ENCODE data around the gene ZNF462. TPM values are rescaled to one million over a fixed set of nuclear protein-coding genes. Genes with fewer than 3 reads are reported as not detected.

The ZNF462 gene
- total RNA-seq, 3 donors from 2014 or later (not counting 1 experiment from before 2014, with no cell fraction given): 0.33 to 0.93 (median 0.35) TPM

DNA sequence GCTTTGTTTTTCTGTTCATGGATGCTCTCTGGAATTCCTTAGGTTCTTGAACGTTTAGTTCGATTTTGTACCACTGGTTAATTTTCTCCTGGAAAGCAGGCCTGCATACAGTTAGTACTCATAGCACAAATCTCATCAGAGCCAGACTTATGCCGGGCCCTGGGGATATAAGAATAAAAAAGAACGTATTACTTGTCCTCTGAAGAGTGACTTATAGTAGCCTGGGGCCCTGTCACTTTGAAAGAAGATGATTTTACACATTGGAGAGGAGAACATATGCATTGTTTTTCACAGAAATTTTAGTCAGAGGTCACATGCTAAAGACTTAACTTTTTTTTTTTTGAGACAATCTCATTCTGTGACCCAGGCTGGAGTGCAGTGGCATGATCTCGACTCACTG, 50.3 kb downstream of the ZNF462 start:
- no peak overlapping the region for H3K4me3 Mint-ChIP-seq
- ATAC-seq: no peak
- H3K9me3 Mint-ChIP-seq: peaks cover 0 to 6% of the 10 kb centered on the region in 2 donors
- peaks cover 0 to 5% of the 10 kb centered on the region in 2 donors for H3K27me3 Mint-ChIP-seq (ENCODE audit: low read depth in 2 of 2)
- DNase-seq: no peak
- H3K4me3 ChIP-seq (ENCODE audit: low read length): no peak overlapping the region
- no peaks in the 10 kb centered on the region for H3K36me3 ChIP-seq (ENCODE audit: control insufficient read depth, insufficient read depth, low read length)
- no peak overlapping the region for H3K27ac ChIP-seq (ENCODE audit: low read length)
- H3K36me3 Mint-ChIP-seq: no peaks in the 10 kb centered on the region
- intact Hi-C loops (cut with micrococcal nuclease): no loop called here
- no peaks in the 10 kb centered on the region for H3K27me3 ChIP-seq (ENCODE audit: control insufficient read depth, insufficient read depth, low read length)
- TF ChIP-seq, protein P1, sequence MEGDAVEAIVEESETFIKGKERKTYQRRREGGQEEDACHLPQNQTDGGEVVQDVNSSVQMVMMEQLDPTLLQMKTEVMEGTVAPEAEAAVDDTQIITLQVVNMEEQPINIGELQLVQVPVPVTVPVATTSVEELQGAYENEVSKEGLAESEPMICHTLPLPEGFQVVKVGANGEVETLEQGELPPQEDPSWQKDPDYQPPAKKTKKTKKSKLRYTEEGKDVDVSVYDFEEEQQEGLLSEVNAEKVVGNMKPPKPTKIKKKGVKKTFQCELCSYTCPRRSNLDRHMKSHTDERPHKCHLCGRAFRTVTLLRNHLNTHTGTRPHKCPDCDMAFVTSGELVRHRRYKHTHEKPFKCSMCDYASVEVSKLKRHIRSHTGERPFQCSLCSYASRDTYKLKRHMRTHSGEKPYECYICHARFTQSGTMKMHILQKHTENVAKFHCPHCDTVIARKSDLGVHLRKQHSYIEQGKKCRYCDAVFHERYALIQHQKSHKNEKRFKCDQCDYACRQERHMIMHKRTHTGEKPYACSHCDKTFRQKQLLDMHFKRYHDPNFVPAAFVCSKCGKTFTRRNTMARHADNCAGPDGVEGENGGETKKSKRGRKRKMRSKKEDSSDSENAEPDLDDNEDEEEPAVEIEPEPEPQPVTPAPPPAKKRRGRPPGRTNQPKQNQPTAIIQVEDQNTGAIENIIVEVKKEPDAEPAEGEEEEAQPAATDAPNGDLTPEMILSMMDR (IDR thresholded peaks at IDR 0.05): no peak
- no peaks in the 10 kb centered on the region for H3K4me1 Mint-ChIP-seq
- H3K4me1 ChIP-seq (ENCODE audit: control insufficient read depth, insufficient read depth, low read length): no peaks in the 10 kb centered on the region
- H3K9me3 ChIP-seq (ENCODE audit: control insufficient read depth, insufficient read depth, low read length): no peaks in the 10 kb centered on the region
- H3K27ac Mint-ChIP-seq: no peak overlapping the region
- 86% methylated on average over 4 of the region's 5 CpGs for WGBS (ENCODE audit: insufficient coverage)

DNA sequence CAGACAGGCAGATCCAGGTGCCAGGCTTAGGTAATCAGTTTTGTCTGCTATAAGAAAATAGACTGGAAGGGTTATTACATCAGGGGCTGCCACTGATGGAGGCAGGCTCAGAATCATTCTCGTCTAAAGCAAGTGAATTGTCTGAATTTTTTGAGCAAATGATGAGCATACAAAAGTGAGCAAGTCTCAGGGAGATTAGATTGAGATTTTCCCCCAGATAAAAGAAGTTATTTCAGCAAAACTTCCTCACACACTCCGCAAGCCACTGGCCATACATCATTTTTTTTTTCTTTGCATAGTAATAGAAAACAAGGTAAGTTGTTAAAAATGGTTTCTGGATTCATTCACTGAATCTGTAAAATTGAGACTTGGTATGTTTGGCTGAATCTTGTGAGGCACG, 52.9 kb downstream of the ZNF462 start:
- no peaks in the 10 kb centered on the region for H3K36me3 ChIP-seq (ENCODE audit: control insufficient read depth, insufficient read depth, low read length)
- Mint-ChIP-seq H3K9me3 (peaks cover 0 to 2% of the 10 kb centered on the region in 2 donors), H3K4me1 (peaks cover under 1 to 7% of the 10 kb centered on the region in 2 donors), H3K36me3 (no peaks in the 10 kb centered on the region), H3K27ac (no peak overlapping the region), H3K4me3 (no peak overlapping the region), H3K27me3 (ENCODE audit: low read depth in 2 of 2) (peaks cover 0 to 5% of the 10 kb centered on the region in 2 donors)
- TF ChIP-seq, protein P1 (IDR thresholded peaks at IDR 0.05): no peak
- no peak overlapping the region for H3K4me3 ChIP-seq (ENCODE audit: low read length)
- ATAC-seq: no peak
- H3K27ac ChIP-seq (ENCODE audit: low read length): no peak overlapping the region
- WGBS (ENCODE audit: insufficient coverage): 94% methylated on average over 2 of the region's 3 CpGs
- peaks cover 7% of the 10 kb centered on the region for H3K4me1 ChIP-seq (ENCODE audit: control insufficient read depth, insufficient read depth, low read length)
- H3K9me3 ChIP-seq (ENCODE audit: control insufficient read depth, insufficient read depth, low read length): no peaks in the 10 kb centered on the region
- H3K27me3 ChIP-seq (ENCODE audit: control insufficient read depth, insufficient read depth, low read length): no peaks in the 10 kb centered on the region
- intact Hi-C loops (cut with micrococcal nuclease): no loop called here
- no peak for DNase-seq

DNA sequence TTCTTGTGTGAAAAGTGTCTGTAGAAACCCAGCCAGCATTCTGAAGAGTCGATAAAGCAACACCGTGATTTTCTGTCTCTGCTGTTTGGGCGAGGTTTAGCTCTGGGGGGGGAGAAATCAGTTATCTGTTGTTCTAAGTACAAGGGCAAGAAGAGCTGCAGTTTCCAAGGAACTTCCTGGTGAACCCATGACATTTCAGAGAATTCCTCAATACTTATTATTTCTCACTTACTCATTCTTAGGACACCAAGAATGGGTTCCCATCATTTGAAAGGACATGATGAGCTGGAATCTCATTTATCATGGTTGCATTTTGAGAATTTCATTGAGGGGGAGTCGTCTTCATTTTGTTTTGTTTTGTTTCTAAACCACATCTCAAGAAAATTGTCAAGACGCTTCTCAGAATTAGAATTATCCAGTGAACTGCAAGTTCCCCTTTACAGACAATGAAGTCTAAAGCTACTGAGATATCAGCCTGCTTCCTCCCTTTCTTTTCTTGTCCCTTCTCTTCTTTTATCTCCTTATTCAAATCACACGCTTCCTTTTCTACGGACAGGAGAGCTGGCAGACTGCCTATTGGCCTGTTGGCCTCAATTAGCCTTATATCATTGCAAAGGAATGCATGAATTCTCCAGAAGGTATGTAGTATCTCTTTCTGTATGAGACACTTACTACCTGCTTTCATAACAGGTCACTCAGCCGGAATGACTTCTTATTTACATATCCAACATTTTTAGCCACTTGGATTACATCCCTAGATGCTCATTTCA, 53.7 kb downstream of the ZNF462 start:
- Mint-ChIP-seq H3K27me3 (ENCODE audit: low read depth in 2 of 2) (peaks cover 0 to 5% of the 10 kb centered on the region in 2 donors), H3K27ac (no peak overlapping the region), H3K4me1 (peaks cover 9 to 15% of the 10 kb centered on the region in 2 donors), H3K4me3 (no peak overlapping the region), H3K9me3 (peaks cover 0 to 2% of the 10 kb centered on the region in 2 donors), H3K36me3 (no peaks in the 10 kb centered on the region)
- 75% methylated on average over 8 of the region's 8 CpGs for WGBS (ENCODE audit: insufficient coverage)
- Histone ChIP-seq H3K27me3 (ENCODE audit: control insufficient read depth, insufficient read depth, low read length) (no peaks in the 10 kb centered on the region), H3K27ac (ENCODE audit: low read length) (no peak overlapping the region), H3K4me3 (ENCODE audit: low read length) (no peak overlapping the region), H3K4me1 (ENCODE audit: control insufficient read depth, insufficient read depth, low read length) (peaks cover 15% of the 10 kb centered on the region), H3K36me3 (ENCODE audit: control insufficient read depth, insufficient read depth, low read length) (no peaks in the 10 kb centered on the region), H3K9me3 (ENCODE audit: control insufficient read depth, insufficient read depth, low read length) (no peaks in the 10 kb centered on the region)
- TF ChIP-seq, protein P1 (IDR thresholded peaks at IDR 0.05): no peak
- intact Hi-C loops (cut with micrococcal nuclease): no loop called here
- ATAC-seq (no peak), DNase-seq (no peak)
